Neural crest cell (in vitro differentiated cells): ENCODE data around the gene SARM1. TPM values are rescaled to one million over a fixed set of nuclear protein-coding genes. Genes with fewer than 3 reads are reported as not detected.

Experiments
- DNase-seq: peaks from one replicate; pipeline ENCODE4 v3.0.0; 2021; ENCODE audit warnings: low read depth, mixed read lengths, low spot score
- H3K27ac Mint-ChIP-seq: one replicate; pipeline ENCODE4 v1.8.0; 2021; ENCODE audit warnings: mild to moderate bottlenecking, mixed read lengths; ENCODE audit not compliant: unreplicated experiment
- H3K27me3 Mint-ChIP-seq: 2 replicates; pipeline ENCODE4 v1.8.0; 2021; ENCODE audit warnings: low read depth, mild to moderate bottlenecking, mixed read lengths
- H3K36me3 Mint-ChIP-seq: 2 replicates; pipeline ENCODE4 v1.8.0; 2021; ENCODE audit warnings: low read depth, mild to moderate bottlenecking, mixed read lengths
- H3K4me1 Mint-ChIP-seq: 2 replicates; pipeline ENCODE4 v1.8.0; 2021; ENCODE audit warnings: mixed read lengths
- H3K4me3 Mint-ChIP-seq: one replicate; pipeline ENCODE4 v1.8.0; 2021; ENCODE audit warnings: mild to moderate bottlenecking, mixed read lengths
- H3K9me3 Mint-ChIP-seq: 2 replicates; pipeline ENCODE4 v1.8.0; 2021; ENCODE audit warnings: mixed read lengths
- CTCF ChIP-seq: fragments of 200-600 bp; sonication (generic); conservative IDR thresholded peaks from 2 replicates; pipeline ENCODE4 v1.5.0; 2021; ENCODE audit warnings: antibody characterized with exemption, mild to moderate bottlenecking
- total RNA-seq: library from RNA; stranded (reverse); gene quantifications from 2 replicates; pipeline ENCODE4 v1.2.1, GENCODE V29; 2021

SARM1 gene
- total RNA-seq, 1 donor from 2014 or later = 52.5 TPM

GRCh38 chr17:28327031-28327607, 44.4 kb upstream of the SARM1 start:
- no peak for DNase-seq
- peaks cover 29% of the 10 kb centered on the region for H3K4me1 Mint-ChIP-seq
- H3K27ac Mint-ChIP-seq = no peak overlapping the region
- no peaks in the 10 kb centered on the region for H3K9me3 Mint-ChIP-seq
- TF ChIP-seq CTCF = no peak
- no peak overlapping the region for H3K4me3 Mint-ChIP-seq
- no peaks in the 10 kb centered on the region for H3K27me3 Mint-ChIP-seq
- peaks cover 11% of the 10 kb centered on the region for H3K36me3 Mint-ChIP-seq

GRCh38 chr17:28327709-28328108, 43.8 kb upstream of the SARM1 start:
- no peaks in the 10 kb centered on the region for H3K9me3 Mint-ChIP-seq
- peaks cover 24% of the 10 kb centered on the region for H3K4me1 Mint-ChIP-seq
- no peaks in the 10 kb centered on the region for H3K27me3 Mint-ChIP-seq
- no peak overlapping the region for H3K4me3 Mint-ChIP-seq
- DNase-seq = no peak
- H3K27ac Mint-ChIP-seq = no peak overlapping the region
- H3K36me3 Mint-ChIP-seq = peaks cover 11% of the 10 kb centered on the region
- no peak for TF ChIP-seq CTCF

GRCh38 chr17:28328325-28328724, 43.2 kb upstream of the SARM1 start:
- DNase-seq = no peak
- no peak overlapping the region for H3K4me3 Mint-ChIP-seq
- no peaks in the 10 kb centered on the region for H3K9me3 Mint-ChIP-seq
- TF ChIP-seq CTCF = no peak
- H3K27me3 Mint-ChIP-seq = no peaks in the 10 kb centered on the region
- H3K27ac Mint-ChIP-seq = no peak overlapping the region
- H3K4me1 Mint-ChIP-seq = peaks cover 18% of the 10 kb centered on the region
- H3K36me3 Mint-ChIP-seq = peaks cover 11% of the 10 kb centered on the region

GRCh38 chr17:28330671-28331070, 40.8 kb upstream of the SARM1 start:
- no peak for DNase-seq
- TF ChIP-seq CTCF = no peak
- peaks cover 8% of the 10 kb centered on the region for H3K36me3 Mint-ChIP-seq
- no peaks in the 10 kb centered on the region for H3K9me3 Mint-ChIP-seq
- no peak overlapping the region for H3K4me3 Mint-ChIP-seq
- H3K27ac Mint-ChIP-seq = no peak overlapping the region
- peaks cover 3% of the 10 kb centered on the region for H3K27me3 Mint-ChIP-seq
- peaks cover 24% of the 10 kb centered on the region for H3K4me1 Mint-ChIP-seq

GRCh38 chr17:28331891-28332420, 39.5 kb upstream of the SARM1 start:
- Mint-ChIP-seq H3K27ac (no peak overlapping the region), H3K36me3 (peaks cover 3% of the 10 kb centered on the region), H3K4me1 (peaks cover 34% of the 10 kb centered on the region), H3K27me3 (peaks cover 3% of the 10 kb centered on the region), H3K4me3 (peak overlapping the region; percentile 98), H3K9me3 (no peaks in the 10 kb centered on the region)
- no peak for DNase-seq
- no peak for TF ChIP-seq CTCF
